Loucy (cell line): Measurements from ENCODE around the gene POU2AF2.

Experiments used
- EZH2phosphoT487 ChIP-seq: fragments of 200-600 bp; IDR thresholded peaks from 2 replicates; pipeline ENCODE4 v1.6.1; 2018; ENCODE audit warnings: antibody characterized with exemption, mild to moderate bottlenecking, moderate library complexity, borderline replicate concordance
- TF ChIP-seq, protein P1 (sequence below): fragments of 200-600 bp; sonication (generic); conservative IDR thresholded peaks from 2 replicates; pipeline ENCODE4 v1.5.1; 2014; ENCODE audit warnings: mild to moderate bottlenecking, antibody characterized with exemption, low read length

DNA sequence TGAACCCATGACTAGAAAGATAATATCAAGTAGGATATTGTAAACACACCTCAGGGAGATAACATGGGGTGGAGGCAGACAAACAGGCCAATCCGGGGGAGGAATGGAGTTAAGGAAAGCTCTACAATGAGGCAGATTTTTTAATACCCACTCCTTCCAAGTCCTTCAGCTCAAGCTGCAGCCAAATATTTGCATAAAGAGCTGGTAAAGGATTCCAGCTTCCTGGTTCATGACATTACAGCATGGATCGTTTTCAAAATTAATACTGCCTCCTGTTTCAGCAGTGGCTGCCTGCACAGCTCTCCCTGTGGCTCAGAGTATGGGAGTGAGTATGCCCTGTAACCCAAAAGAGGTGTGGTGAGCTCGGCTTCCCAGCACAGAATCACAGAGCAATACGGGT is 57.9 kb downstream of the POU2AF2 start:
- TF ChIP-seq, protein P1, sequence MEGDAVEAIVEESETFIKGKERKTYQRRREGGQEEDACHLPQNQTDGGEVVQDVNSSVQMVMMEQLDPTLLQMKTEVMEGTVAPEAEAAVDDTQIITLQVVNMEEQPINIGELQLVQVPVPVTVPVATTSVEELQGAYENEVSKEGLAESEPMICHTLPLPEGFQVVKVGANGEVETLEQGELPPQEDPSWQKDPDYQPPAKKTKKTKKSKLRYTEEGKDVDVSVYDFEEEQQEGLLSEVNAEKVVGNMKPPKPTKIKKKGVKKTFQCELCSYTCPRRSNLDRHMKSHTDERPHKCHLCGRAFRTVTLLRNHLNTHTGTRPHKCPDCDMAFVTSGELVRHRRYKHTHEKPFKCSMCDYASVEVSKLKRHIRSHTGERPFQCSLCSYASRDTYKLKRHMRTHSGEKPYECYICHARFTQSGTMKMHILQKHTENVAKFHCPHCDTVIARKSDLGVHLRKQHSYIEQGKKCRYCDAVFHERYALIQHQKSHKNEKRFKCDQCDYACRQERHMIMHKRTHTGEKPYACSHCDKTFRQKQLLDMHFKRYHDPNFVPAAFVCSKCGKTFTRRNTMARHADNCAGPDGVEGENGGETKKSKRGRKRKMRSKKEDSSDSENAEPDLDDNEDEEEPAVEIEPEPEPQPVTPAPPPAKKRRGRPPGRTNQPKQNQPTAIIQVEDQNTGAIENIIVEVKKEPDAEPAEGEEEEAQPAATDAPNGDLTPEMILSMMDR: no peak
- no peak for TF ChIP-seq EZH2phosphoT487
